ENCODE measurements around the gene SPAAR. TPM values are rescaled to one million over a fixed set of nuclear protein-coding genes. Genes with fewer than 3 reads are reported as not detected.
A peak's percentile ranks its signal among the peaks of the same experiment; 100 is the strongest.

Gene SPAAR
- total RNA-seq, 1 donor from 2014 or later: 0.56 TPM

DNA sequence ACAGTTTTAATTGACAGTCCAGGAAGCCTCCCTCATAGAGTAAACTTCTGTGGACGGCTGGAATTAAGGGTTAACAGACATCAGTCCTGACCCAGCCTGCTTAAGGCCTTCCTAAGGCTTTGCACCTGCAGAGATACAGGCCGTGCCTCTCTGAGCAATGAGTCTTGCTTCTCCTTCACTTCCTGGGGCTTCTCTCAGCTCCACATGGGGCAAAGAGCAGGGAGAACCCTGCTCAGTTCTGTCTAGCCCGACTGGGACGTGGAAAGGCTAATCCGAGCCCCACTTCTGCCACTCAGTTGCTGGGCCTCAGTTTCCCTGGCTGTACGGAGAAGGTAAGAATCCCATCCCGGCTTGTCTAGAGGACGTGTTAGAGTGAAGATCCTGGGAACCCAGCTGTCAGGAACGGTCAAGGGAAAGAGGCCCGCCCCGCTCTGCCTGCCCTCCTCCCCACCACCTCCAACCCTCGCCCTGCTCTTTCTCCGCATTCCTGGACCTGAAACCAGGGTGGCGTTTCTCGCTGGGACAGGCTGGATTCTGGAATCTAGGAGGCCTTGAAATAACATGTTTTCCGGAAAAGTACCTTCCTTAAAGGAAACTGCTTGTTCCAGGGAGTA, 6.5 kb downstream of the SPAAR start:
- Mint-ChIP-seq H3K9me3 (ENCODE audit: unreplicated experiment) (no peaks in the 10 kb centered on the region), H3K4me1 (ENCODE audit: unreplicated experiment) (peaks cover 30% of the 10 kb centered on the region), H3K27me3 (ENCODE audit: unreplicated experiment) (no peaks in the 10 kb centered on the region), H3K27ac (ENCODE audit: unreplicated experiment) (no peak overlapping the region), H3K4me3 (ENCODE audit: unreplicated experiment) (no peak overlapping the region), H3K36me3 (ENCODE audit: unreplicated experiment) (no peaks in the 10 kb centered on the region)
- no peak for DNase-seq (ENCODE audit: extremely low spot score, unreplicated experiment)
- TF ChIP-seq, protein P1, sequence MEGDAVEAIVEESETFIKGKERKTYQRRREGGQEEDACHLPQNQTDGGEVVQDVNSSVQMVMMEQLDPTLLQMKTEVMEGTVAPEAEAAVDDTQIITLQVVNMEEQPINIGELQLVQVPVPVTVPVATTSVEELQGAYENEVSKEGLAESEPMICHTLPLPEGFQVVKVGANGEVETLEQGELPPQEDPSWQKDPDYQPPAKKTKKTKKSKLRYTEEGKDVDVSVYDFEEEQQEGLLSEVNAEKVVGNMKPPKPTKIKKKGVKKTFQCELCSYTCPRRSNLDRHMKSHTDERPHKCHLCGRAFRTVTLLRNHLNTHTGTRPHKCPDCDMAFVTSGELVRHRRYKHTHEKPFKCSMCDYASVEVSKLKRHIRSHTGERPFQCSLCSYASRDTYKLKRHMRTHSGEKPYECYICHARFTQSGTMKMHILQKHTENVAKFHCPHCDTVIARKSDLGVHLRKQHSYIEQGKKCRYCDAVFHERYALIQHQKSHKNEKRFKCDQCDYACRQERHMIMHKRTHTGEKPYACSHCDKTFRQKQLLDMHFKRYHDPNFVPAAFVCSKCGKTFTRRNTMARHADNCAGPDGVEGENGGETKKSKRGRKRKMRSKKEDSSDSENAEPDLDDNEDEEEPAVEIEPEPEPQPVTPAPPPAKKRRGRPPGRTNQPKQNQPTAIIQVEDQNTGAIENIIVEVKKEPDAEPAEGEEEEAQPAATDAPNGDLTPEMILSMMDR (IDR thresholded peaks at IDR 0.05): no peak

DNA sequence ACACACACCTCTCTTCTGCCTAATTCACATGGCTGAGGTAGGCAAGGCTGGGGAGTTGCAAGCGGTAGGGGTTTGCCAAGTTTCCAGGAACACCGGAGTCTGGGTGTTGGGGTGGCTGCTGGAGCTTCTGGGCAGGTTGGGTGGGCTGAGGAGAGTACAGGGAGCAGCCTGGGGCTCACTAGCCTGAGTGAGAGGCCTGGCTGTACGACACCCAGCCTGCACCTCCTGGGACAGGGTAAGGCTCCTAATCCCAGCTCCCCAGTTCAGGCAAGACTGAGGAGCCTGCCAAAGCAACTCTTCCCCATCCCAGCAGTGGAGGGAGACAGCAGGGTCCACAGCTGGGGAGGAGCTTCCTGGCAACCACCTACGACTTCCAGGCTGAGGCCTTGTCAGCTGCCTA, 8.0 kb downstream of the SPAAR start:
- H3K27ac Mint-ChIP-seq (ENCODE audit: unreplicated experiment): no peak overlapping the region
- no peak overlapping the region for H3K4me3 Mint-ChIP-seq (ENCODE audit: unreplicated experiment)
- H3K4me1 Mint-ChIP-seq (ENCODE audit: unreplicated experiment): peaks cover 18% of the 10 kb centered on the region
- no peaks in the 10 kb centered on the region for H3K36me3 Mint-ChIP-seq (ENCODE audit: unreplicated experiment)
- no peak for DNase-seq (ENCODE audit: extremely low spot score, unreplicated experiment)
- no peaks in the 10 kb centered on the region for H3K9me3 Mint-ChIP-seq (ENCODE audit: unreplicated experiment)
- TF ChIP-seq, protein P1 (IDR thresholded peaks at IDR 0.05): no peak
- H3K27me3 Mint-ChIP-seq (ENCODE audit: unreplicated experiment): no peaks in the 10 kb centered on the region

DNA sequence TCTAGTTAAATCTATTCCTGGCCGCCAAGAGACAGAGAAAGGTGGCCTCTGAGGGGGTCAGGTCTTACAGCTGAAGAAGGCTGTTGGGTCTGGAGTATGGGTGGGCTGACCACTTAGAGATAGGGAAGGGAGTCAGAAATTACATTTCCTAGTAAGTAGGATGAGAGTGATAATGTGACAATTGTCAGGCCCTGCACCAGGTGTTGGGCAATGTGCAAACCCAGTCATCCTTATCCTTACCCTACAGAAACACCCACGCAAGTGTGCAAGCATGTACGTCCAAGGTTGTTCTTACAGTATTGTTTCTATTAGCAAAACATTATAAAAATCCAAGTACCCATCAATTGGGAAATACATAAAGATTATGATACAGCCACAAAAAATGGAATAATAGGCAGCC, 9.5 kb downstream of the SPAAR start:
- H3K4me1 Mint-ChIP-seq (ENCODE audit: unreplicated experiment): peaks cover 25% of the 10 kb centered on the region
- DNase-seq (ENCODE audit: extremely low spot score, unreplicated experiment): no peak
- H3K4me3 Mint-ChIP-seq (ENCODE audit: unreplicated experiment): no peak overlapping the region
- no peaks in the 10 kb centered on the region for H3K9me3 Mint-ChIP-seq (ENCODE audit: unreplicated experiment)
- H3K27me3 Mint-ChIP-seq (ENCODE audit: unreplicated experiment): no peaks in the 10 kb centered on the region
- TF ChIP-seq, protein P1 (IDR thresholded peaks at IDR 0.05): no peak
- H3K36me3 Mint-ChIP-seq (ENCODE audit: unreplicated experiment): no peaks in the 10 kb centered on the region
- no peak overlapping the region for H3K27ac Mint-ChIP-seq (ENCODE audit: unreplicated experiment)

DNA sequence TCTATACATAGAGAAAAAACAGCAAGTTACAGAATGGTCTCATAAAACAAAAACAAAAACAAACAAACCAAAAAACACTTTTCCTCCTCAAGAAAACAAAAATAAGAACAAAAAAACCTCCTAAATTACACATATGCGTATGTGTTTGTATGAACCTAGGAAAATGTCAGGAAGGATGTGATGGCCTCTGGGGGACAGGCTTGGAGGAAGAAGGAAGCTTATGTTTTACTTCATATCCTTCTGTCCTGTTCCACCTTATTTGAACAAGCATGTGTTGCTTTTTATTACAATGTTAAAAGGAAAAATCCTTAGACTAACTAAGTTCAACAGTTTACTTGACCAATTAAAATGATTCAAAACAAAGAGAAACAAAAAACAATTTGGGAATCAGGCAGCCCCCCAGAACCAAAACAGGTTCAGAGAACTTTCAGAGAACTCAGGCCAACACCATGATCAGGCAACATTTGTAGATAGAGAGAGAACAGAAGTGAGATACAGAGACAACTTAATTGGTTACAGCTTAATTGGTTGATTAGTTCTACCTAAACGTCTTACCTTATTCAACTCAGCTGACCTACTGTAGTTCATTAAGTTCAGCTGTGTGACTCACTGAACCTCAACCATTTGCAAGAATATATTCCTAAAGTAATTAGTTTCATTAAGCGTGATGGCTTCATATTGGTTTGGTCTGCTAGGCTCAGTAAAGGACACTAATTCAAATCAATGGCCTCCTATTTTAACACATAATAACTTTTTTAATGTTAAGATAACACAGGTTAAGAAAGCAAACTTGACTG, 10.1 kb downstream of the SPAAR start:
- Mint-ChIP-seq H3K9me3 (ENCODE audit: unreplicated experiment) (no peaks in the 10 kb centered on the region), H3K4me3 (ENCODE audit: unreplicated experiment) (no peak overlapping the region), H3K4me1 (ENCODE audit: unreplicated experiment) (peaks cover 31% of the 10 kb centered on the region), H3K27ac (ENCODE audit: unreplicated experiment) (peak overlapping the region; percentile 40), H3K36me3 (ENCODE audit: unreplicated experiment) (no peaks in the 10 kb centered on the region), H3K27me3 (ENCODE audit: unreplicated experiment) (no peaks in the 10 kb centered on the region)
- DNase-seq (ENCODE audit: extremely low spot score, unreplicated experiment): no peak
- TF ChIP-seq, protein P1 (IDR thresholded peaks at IDR 0.05): no peak

DNA sequence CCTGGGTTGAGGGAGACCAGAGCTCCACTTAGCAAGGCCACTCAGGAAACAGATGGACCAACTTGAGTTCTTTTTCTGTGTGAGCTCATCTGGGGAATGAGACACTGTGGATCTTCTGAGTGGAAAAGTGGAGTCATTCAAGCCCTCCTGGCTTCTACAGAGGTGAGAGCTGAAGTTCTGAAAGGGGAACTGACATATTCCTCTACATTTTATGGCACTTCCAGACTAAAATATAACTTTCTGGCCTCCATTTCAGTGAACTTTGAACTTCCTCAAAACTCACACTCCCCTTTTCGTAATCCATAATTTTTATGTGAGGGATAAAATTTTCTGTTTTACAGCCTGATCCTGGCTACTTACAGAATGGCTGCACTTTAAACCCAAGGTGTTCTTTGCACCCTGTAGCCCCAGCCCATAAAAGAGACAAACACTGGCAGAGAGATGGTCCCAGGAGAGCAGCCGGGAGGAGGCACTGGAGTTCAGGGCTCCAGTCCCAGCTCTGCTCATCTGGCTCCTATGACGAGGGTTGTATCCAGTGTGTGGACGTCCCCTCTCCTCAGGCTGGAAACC, 10.8 kb downstream of the SPAAR start:
- Mint-ChIP-seq H3K27me3 (ENCODE audit: unreplicated experiment) (no peaks in the 10 kb centered on the region), H3K27ac (ENCODE audit: unreplicated experiment) (no peak overlapping the region), H3K36me3 (ENCODE audit: unreplicated experiment) (no peaks in the 10 kb centered on the region), H3K9me3 (ENCODE audit: unreplicated experiment) (no peaks in the 10 kb centered on the region), H3K4me3 (ENCODE audit: unreplicated experiment) (no peak overlapping the region), H3K4me1 (ENCODE audit: unreplicated experiment) (peaks cover 37% of the 10 kb centered on the region)
- DNase-seq (ENCODE audit: extremely low spot score, unreplicated experiment): no peak
- TF ChIP-seq, protein P1 (IDR thresholded peaks at IDR 0.05): no peak

All from osteocyte (in vitro differentiated cells).